AG09309 (cell line): ENCODE data around the gene DENND6A.

Experiments
- DNase-seq: peaks from one replicate; pipeline ENCODE4 v3.0.0-alpha.2; 2010; ENCODE audit warnings: low read depth
- H3K4me3 ChIP-seq: 2 replicates; pipeline ENCODE4 v1.5.1; 2011; ENCODE audit warnings: mild to moderate bottlenecking, low read depth, low read length, moderate library complexity; ENCODE audit not compliant: control insufficient read depth
- TF ChIP-seq, protein P1 (sequence below): IDR thresholded peaks from 2 replicates; pipeline ENCODE4 v1.5.1; 2011; ENCODE audit warnings: mild to moderate bottlenecking, low read depth, low read length, inconsistent platforms; ENCODE audit not compliant: insufficient read depth, control insufficient read depth; ENCODE audit errors: missing control alignments

DENND6A gene

DNA sequence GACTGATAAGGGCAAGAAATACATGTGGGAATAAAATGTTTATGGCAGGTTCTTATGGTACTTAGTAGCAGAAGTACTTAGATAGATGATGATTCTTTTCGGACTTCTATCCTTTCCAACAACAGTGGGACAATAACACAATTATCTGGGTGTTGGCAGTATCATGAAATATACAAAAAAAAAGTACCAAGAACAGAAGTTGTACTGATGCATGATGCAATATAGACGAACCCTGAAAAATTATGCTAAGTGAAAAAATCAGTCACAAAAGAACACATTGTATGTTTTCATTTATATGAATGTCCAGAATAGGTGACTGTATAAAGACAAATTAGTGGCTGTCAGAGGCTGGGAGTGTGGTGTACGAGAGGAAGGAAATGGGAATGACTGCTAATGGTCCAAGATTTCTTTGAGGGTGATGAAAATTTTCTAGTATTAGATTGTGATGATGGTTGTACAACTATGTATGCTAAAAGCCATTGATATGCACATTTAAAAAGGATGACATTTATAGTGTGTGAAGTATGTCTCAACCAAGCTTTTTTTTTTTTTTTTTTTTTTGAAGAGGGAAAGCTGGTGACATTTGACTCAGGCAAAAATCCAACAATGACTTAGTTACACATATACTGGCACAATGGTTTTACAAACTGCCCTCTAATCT, 116.8 kb downstream of the DENND6A start:
- no peak overlapping the region for H3K4me3 ChIP-seq
- DNase-seq = no peak
- TF ChIP-seq, protein P1, sequence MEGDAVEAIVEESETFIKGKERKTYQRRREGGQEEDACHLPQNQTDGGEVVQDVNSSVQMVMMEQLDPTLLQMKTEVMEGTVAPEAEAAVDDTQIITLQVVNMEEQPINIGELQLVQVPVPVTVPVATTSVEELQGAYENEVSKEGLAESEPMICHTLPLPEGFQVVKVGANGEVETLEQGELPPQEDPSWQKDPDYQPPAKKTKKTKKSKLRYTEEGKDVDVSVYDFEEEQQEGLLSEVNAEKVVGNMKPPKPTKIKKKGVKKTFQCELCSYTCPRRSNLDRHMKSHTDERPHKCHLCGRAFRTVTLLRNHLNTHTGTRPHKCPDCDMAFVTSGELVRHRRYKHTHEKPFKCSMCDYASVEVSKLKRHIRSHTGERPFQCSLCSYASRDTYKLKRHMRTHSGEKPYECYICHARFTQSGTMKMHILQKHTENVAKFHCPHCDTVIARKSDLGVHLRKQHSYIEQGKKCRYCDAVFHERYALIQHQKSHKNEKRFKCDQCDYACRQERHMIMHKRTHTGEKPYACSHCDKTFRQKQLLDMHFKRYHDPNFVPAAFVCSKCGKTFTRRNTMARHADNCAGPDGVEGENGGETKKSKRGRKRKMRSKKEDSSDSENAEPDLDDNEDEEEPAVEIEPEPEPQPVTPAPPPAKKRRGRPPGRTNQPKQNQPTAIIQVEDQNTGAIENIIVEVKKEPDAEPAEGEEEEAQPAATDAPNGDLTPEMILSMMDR = no peak
